Measurements from ENCODE around the gene NHP2. TPM values are rescaled to one million over a fixed set of nuclear protein-coding genes. Genes with fewer than 3 reads are reported as not detected.

The NHP2 gene
- polyA plus RNA-seq, 1 donor from 2014 or later, result 332 TPM

DNA sequence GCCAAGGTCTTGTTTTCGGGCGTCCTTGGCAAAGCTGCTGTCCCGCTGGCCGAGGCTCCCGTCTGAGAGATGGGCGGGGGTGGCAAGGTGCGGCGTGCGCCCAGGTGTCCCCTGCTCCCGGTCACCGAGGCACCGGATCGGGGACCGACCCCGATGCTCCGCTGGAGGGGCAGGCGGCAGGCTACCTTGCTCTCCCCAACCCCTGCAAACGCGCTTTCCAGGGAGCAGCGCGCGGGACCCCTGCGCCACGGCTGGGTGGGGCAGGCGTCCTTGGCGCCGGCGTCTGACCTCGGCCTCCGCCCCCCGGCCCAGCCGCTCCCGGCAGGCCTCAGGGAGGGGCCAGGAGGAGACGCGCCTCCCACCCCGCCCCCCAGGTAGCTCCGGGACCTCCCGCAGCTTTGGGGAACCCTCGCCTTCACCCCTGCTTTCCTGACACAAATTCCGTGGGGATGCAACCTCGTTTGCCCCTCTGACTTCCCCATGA, 39.8 kb downstream of the NHP2 start:
- TF ChIP-seq, protein P1, sequence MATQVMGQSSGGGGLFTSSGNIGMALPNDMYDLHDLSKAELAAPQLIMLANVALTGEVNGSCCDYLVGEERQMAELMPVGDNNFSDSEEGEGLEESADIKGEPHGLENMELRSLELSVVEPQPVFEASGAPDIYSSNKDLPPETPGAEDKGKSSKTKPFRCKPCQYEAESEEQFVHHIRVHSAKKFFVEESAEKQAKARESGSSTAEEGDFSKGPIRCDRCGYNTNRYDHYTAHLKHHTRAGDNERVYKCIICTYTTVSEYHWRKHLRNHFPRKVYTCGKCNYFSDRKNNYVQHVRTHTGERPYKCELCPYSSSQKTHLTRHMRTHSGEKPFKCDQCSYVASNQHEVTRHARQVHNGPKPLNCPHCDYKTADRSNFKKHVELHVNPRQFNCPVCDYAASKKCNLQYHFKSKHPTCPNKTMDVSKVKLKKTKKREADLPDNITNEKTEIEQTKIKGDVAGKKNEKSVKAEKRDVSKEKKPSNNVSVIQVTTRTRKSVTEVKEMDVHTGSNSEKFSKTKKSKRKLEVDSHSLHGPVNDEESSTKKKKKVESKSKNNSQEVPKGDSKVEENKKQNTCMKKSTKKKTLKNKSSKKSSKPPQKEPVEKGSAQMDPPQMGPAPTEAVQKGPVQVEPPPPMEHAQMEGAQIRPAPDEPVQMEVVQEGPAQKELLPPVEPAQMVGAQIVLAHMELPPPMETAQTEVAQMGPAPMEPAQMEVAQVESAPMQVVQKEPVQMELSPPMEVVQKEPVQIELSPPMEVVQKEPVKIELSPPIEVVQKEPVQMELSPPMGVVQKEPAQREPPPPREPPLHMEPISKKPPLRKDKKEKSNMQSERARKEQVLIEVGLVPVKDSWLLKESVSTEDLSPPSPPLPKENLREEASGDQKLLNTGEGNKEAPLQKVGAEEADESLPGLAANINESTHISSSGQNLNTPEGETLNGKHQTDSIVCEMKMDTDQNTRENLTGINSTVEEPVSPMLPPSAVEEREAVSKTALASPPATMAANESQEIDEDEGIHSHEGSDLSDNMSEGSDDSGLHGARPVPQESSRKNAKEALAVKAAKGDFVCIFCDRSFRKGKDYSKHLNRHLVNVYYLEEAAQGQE (IDR thresholded peaks at IDR 0.05; ENCODE audit: borderline replicate concordance), result no peak
- TF ChIP-seq SMC3 (conservative IDR thresholded peaks at IDR 0.05; ENCODE audit: poor library complexity), result no peak
- TF ChIP-seq EZH2 (IDR thresholded peaks at IDR 0.05; ENCODE audit: borderline replicate concordance, insufficient read depth, low read length, poor library complexity, severe bottlenecking), result no peak
- no peak for TF ChIP-seq EP300 (conservative IDR thresholded peaks at IDR 0.05; ENCODE audit: poor library complexity, severe bottlenecking)
- no peak for TF ChIP-seq MXI1 (conservative IDR thresholded peaks at IDR 0.05; ENCODE audit: poor library complexity, severe bottlenecking)
- TF ChIP-seq, protein P2, sequence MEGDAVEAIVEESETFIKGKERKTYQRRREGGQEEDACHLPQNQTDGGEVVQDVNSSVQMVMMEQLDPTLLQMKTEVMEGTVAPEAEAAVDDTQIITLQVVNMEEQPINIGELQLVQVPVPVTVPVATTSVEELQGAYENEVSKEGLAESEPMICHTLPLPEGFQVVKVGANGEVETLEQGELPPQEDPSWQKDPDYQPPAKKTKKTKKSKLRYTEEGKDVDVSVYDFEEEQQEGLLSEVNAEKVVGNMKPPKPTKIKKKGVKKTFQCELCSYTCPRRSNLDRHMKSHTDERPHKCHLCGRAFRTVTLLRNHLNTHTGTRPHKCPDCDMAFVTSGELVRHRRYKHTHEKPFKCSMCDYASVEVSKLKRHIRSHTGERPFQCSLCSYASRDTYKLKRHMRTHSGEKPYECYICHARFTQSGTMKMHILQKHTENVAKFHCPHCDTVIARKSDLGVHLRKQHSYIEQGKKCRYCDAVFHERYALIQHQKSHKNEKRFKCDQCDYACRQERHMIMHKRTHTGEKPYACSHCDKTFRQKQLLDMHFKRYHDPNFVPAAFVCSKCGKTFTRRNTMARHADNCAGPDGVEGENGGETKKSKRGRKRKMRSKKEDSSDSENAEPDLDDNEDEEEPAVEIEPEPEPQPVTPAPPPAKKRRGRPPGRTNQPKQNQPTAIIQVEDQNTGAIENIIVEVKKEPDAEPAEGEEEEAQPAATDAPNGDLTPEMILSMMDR (IDR thresholded peaks at IDR 0.05; ENCODE audit: poor library complexity, severe bottlenecking), result no peak
- no peak for TF ChIP-seq TAF1 (IDR thresholded peaks at IDR 0.05; ENCODE audit: low read depth)
- TF ChIP-seq RAD21 (conservative IDR thresholded peaks at IDR 0.05), result no peak
- TF ChIP-seq POLR2AphosphoS5 (IDR thresholded peaks at IDR 0.05), result no peak
- Histone ChIP-seq H3K9ac (ENCODE audit: low read length) (peak overlapping the region; percentile 66), H3K27ac (ENCODE audit: low read length) (no peak overlapping the region), H3K9me2 (ENCODE audit: insufficient read depth, low read length) (no peaks in the 10 kb centered on the region), H3K36me3 (ENCODE audit: insufficient read depth, low read length) (no peaks in the 10 kb centered on the region), H3K4me3 (ENCODE audit: low read length) (peak overlapping the region; percentile 79), H3K79me2 (replicated peaks; ENCODE audit: insufficient read depth, low read length) (no peaks in the 10 kb centered on the region), H2AFZ (ENCODE audit: low read depth, low read length) (peak overlapping the region; percentile 40), H4K20me1 (ENCODE audit: insufficient read depth) (no peaks in the 10 kb centered on the region), H3K27me3 (ENCODE audit: insufficient read depth, low read depth, low read length) (no peaks in the 10 kb centered on the region), H3K4me2 (ENCODE audit: low read length) (no peak overlapping the region), H3F3A (ENCODE audit: insufficient read depth, low read length, poor library complexity, severe bottlenecking) (no peaks in the 10 kb centered on the region), H3K9me3 (ENCODE audit: low read length) (no peaks in the 10 kb centered on the region)

DNA sequence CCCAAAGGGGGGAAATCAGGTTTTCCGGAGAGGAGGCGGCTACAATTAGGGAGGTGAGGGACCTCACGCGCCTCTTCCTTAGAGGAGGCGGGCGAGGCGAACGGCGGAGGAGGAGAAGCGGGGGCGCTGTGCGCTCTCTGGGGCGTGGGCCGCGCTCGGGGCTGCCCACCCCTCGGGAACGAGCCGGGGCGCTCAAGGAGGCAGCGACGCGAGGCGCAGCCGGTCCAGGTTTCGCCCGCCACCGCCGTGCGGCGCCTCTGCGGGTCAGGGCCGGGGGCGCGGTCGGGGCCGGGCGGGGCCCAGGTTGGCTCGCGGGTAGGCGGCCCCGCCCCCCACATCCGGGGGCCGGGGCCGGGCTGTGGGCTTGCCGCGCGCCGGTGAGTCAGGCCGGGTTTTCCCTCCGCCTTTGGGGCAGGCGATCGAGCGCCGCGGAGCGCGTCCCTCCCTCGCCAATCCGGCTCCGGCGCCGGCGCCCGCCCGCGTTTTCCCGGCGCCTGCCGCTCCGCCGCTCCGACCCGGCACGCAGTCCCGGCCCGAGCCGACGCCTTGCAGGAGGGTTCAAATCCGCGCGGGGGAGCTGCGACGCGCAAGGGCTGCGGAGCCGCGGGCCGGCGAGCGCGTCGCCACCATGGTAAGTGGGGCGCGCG, 40.4 kb downstream of the NHP2 start, which contains the start of gene N4BP3:
N4BP3 (plus strand) TSS at position 392 of the 647 bp plus-strand sequence. CDS start 6,052 bp downstream, outside the sequence.
- Histone ChIP-seq H3K9ac (ENCODE audit: low read length) (peak within 1 kb of the TSS; percentile 66), H3K9me2 (ENCODE audit: insufficient read depth, low read length) (no peaks in the 10 kb centered on the region), H3K79me2 (replicated peaks; ENCODE audit: insufficient read depth, low read length) (no peaks in the 10 kb centered on the region), H3K4me2 (ENCODE audit: low read length) (no peak within 1 kb of the TSS), H4K20me1 (ENCODE audit: insufficient read depth) (no peaks in the 10 kb centered on the region), H3K9me3 (ENCODE audit: low read length) (no peaks in the 10 kb centered on the region), H3K27me3 (ENCODE audit: insufficient read depth, low read depth, low read length) (no peaks in the 10 kb centered on the region), H3K36me3 (ENCODE audit: insufficient read depth, low read length) (no peaks in the 10 kb centered on the region), H3F3A (ENCODE audit: insufficient read depth, low read length, poor library complexity, severe bottlenecking) (no peaks in the 10 kb centered on the region), H2AFZ (ENCODE audit: low read depth, low read length) (peak within 1 kb of the TSS; percentile 40), H3K27ac (ENCODE audit: low read length) (no peak within 1 kb of the TSS), H3K4me3 (ENCODE audit: low read length) (peak within 1 kb of the TSS; percentile 79)
- peak; percentile 59 for TF ChIP-seq MXI1 (conservative IDR thresholded peaks at IDR 0.05; ENCODE audit: poor library complexity, severe bottlenecking)
- TF ChIP-seq, protein P1 (IDR thresholded peaks at IDR 0.05; ENCODE audit: borderline replicate concordance), result peak; percentile 8
- TF ChIP-seq TAF1 (IDR thresholded peaks at IDR 0.05; ENCODE audit: low read depth), result peak; percentile 51
- TF ChIP-seq POLR2AphosphoS5 (IDR thresholded peaks at IDR 0.05), result no peak
- TF ChIP-seq, protein P2 (IDR thresholded peaks at IDR 0.05; ENCODE audit: poor library complexity, severe bottlenecking), result peak; percentile 57
- no peak for TF ChIP-seq EZH2 (IDR thresholded peaks at IDR 0.05; ENCODE audit: borderline replicate concordance, insufficient read depth, low read length, poor library complexity, severe bottlenecking)
- TF ChIP-seq EP300 (conservative IDR thresholded peaks at IDR 0.05; ENCODE audit: poor library complexity, severe bottlenecking), result peak; percentile 44
- peak; percentile 23 for TF ChIP-seq RAD21 (conservative IDR thresholded peaks at IDR 0.05)
- TF ChIP-seq SMC3 (conservative IDR thresholded peaks at IDR 0.05; ENCODE audit: poor library complexity), result peak; percentile 49
